Measurements from ENCODE around the gene BSN.
A peak's percentile ranks its signal among the peaks of the same experiment; 100 is the strongest.
"Not testable (repeated sequence)": the region's sequence is repeated elsewhere in the genome, so short reads cannot be mapped to it uniquely, and the experiment has no call there.

BSN gene

DNA sequence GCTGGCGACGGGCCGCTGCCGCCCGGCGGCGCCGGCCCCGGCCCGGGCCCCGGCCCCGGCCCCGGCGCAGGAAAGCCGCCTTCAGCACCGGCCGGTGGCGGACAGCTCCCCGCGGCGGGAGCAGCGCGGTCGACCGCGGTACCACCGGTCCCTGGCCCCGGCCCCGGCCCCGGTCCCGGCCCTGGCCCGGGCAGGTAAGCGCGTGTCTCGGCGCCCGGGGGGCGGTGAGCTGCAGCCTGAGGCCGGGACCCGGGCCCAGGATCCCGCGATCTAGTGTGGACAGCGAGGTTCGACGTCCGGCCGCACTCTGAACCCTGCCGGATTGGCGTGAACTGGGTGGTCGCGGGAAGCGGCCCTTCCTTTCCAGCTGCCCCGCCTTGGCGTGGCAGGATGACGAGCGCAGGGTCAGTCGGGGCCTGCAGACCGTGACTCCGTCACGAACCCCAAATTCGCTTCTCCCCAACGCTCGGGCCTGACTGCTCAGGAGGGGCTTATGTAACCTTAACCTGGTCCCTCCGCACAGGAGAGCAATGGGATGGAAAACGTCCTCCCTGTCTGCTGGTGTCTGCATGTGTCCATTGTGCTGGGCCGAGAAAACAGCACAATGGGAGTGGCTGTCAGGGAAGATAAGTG, 472 bp downstream of the BSN start:
- FAIRE-seq (no peak), DNase-seq (ENCODE audit: insufficient read length, low spot score) (peak; percentile 68)
- TF ChIP-seq TAF1 (IDR thresholded peaks at IDR 0.05; ENCODE audit: low read depth, low read length), result no peak
- no peak for TF ChIP-seq POLR2A (IDR thresholded peaks at IDR 0.05; ENCODE audit: low read depth, low read length)
- no peak for TF ChIP-seq POU2F2 (IDR thresholded peaks at IDR 0.05; ENCODE audit: low read depth, low read length)

DNA sequence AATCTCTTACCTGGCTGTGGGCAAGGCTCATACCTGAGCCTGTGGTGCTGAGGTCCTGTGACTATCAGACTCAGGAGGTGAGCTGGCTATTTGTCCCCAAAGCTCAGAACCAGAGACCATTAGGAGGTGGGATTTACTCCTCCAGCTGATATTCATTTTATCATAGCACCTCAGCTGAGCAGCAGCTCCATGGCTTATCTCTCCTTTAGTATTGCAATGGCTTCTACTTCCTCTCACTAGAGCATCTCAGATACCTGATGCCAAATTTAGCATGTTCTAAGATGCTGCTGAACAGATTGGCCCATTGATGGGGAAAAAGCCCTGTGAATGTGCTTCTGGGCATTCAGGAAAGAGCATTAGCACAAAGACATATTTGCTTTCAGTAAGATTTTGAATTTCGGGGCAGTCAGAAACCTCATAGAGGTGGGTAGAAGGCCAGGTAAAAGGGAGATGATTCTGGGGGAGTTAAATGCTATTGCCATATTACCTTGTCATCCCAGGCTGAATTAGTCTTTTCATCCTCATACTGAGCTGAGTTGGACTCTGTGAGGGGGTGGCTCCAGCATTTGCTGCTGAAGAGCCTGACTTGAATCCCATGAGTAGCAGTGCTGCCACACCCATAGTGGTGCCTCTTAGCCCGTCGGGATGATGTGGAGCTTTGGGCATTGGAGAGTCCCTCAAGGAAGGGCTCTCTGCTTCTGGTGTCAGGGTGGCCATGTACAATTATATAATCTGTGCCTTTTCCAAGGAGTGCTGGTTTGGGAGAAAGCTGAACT, 2.4 kb downstream of the BSN start:
- DNase-seq (ENCODE audit: insufficient read length, low spot score) (no peak), FAIRE-seq (no peak)
- TF ChIP-seq POLR2A (IDR thresholded peaks at IDR 0.05; ENCODE audit: low read depth, low read length) (no peak), SPI1 (IDR thresholded peaks at IDR 0.05; ENCODE audit: low read depth, low read length) (no peak), POLR2AphosphoS5 (IDR thresholded peaks at IDR 0.05; ENCODE audit: low read depth, low read length) (no peak), PAX5 (IDR thresholded peaks at IDR 0.05; ENCODE audit: insufficient read depth, low read length, severe bottlenecking) (no peak)

- no peak for TF ChIP-seq SPI1 (IDR thresholded peaks at IDR 0.05; ENCODE audit: low read depth, low read length)
- TF ChIP-seq TAF1 (IDR thresholded peaks at IDR 0.05; ENCODE audit: low read depth, low read length), result no peak
- TF ChIP-seq POLR2AphosphoS5 (IDR thresholded peaks at IDR 0.05; ENCODE audit: low read depth, low read length), result no peak
- no peak for TF ChIP-seq POU2F2 (IDR thresholded peaks at IDR 0.05; ENCODE audit: low read depth, low read length)
- TF ChIP-seq POLR2A (IDR thresholded peaks at IDR 0.05; ENCODE audit: low read depth, low read length), result no peak
- no peak for DNase-seq (ENCODE audit: insufficient read length, low spot score)
- no peak for FAIRE-seq
Observed at GRCh38 chr3:49563040-49563578, 8.8 kb downstream of the BSN start.

GRCh38 chr3:49563766-49564165, 9.5 kb downstream of the BSN start:
- FAIRE-seq, result no peak
- no peak for TF ChIP-seq PAX5 (IDR thresholded peaks at IDR 0.05; ENCODE audit: insufficient read depth, low read length, severe bottlenecking)
- no peak for TF ChIP-seq SPI1 (IDR thresholded peaks at IDR 0.05; ENCODE audit: low read depth, low read length)
- TF ChIP-seq TAF1 (IDR thresholded peaks at IDR 0.05; ENCODE audit: low read depth, low read length), result no peak
- TF ChIP-seq POLR2AphosphoS5 (IDR thresholded peaks at IDR 0.05; ENCODE audit: low read depth, low read length), result no peak
- TF ChIP-seq POU2F2 (IDR thresholded peaks at IDR 0.05; ENCODE audit: low read depth, low read length), result no peak
- no peak for TF ChIP-seq POLR2A (IDR thresholded peaks at IDR 0.05; ENCODE audit: low read depth, low read length)
- no peak for DNase-seq (ENCODE audit: insufficient read length, low spot score)

- no peak for DNase-seq (ENCODE audit: insufficient read length, low spot score)
- TF ChIP-seq PAX5 (IDR thresholded peaks at IDR 0.05; ENCODE audit: insufficient read depth, low read length, severe bottlenecking) (no peak), POU2F2 (IDR thresholded peaks at IDR 0.05; ENCODE audit: low read depth, low read length) (no peak), TAF1 (IDR thresholded peaks at IDR 0.05; ENCODE audit: low read depth, low read length) (no peak), SPI1 (IDR thresholded peaks at IDR 0.05; ENCODE audit: low read depth, low read length) (no peak)
- peak; percentile 85 for FAIRE-seq
Observed at GRCh38 chr3:49566312-49566711, 12.0 kb downstream of the BSN start.

DNA sequence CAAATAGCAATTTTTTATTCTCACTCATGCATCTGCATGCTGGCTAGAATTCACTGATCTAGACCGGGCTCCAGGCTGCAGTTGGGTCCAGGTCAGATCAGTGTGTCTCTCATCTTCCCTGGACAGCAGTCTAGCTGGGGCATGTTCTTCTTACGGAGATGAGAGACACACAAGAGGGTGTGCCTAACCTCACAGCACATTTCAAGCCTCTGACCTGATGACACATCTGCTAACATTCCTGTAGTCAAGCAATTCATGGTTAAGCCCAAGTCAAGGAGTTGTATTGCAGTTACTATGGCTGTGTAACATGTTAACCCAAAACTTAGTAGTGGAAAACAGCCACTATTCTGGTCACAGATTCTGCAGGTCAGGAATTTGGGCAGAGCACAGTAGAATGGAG, 13.1 kb downstream of the BSN start:
- FAIRE-seq (no peak), DNase-seq (ENCODE audit: insufficient read length, low spot score) (no peak)
- TF ChIP-seq POLR2A (IDR thresholded peaks at IDR 0.05; ENCODE audit: low read depth, low read length) (no peak), SPI1 (IDR thresholded peaks at IDR 0.05; ENCODE audit: low read depth, low read length) (no peak), POLR2AphosphoS5 (IDR thresholded peaks at IDR 0.05; ENCODE audit: low read depth, low read length) (no peak), POU2F2 (IDR thresholded peaks at IDR 0.05; ENCODE audit: low read depth, low read length) (no peak), PAX5 (IDR thresholded peaks at IDR 0.05; ENCODE audit: insufficient read depth, low read length, severe bottlenecking) (no peak), TAF1 (IDR thresholded peaks at IDR 0.05; ENCODE audit: low read depth, low read length) (no peak)

DNA sequence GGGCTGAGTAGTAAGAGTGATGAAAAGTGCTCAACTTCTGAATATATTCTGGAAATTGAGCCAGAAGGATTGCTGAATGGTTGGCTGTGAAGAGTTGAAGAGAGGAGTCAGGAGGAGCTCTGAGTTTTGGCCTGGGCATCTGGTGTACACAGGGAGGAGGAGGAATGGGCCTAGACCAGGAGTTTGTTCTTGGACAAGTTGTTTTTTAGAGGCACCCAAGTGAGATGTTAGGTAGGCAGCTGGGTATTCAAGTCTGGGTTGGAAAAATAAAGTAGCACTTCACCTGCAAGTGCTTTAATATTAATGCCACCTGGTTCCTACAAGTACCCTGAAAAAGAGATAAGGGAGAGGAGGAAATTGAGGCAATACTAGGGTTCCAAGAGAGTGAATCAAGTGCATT, 14.7 kb downstream of the BSN start:
- TF ChIP-seq POU2F2 (IDR thresholded peaks at IDR 0.05; ENCODE audit: low read depth, low read length) (no peak), SPI1 (IDR thresholded peaks at IDR 0.05; ENCODE audit: low read depth, low read length) (no peak), PAX5 (IDR thresholded peaks at IDR 0.05; ENCODE audit: insufficient read depth, low read length, severe bottlenecking) (no peak), POLR2A (IDR thresholded peaks at IDR 0.05; ENCODE audit: low read depth, low read length) (no peak), TAF1 (IDR thresholded peaks at IDR 0.05; ENCODE audit: low read depth, low read length) (no peak), POLR2AphosphoS5 (IDR thresholded peaks at IDR 0.05; ENCODE audit: low read depth, low read length) (no peak)
- DNase-seq (ENCODE audit: insufficient read length, low spot score) (no peak), FAIRE-seq (no peak)

DNA sequence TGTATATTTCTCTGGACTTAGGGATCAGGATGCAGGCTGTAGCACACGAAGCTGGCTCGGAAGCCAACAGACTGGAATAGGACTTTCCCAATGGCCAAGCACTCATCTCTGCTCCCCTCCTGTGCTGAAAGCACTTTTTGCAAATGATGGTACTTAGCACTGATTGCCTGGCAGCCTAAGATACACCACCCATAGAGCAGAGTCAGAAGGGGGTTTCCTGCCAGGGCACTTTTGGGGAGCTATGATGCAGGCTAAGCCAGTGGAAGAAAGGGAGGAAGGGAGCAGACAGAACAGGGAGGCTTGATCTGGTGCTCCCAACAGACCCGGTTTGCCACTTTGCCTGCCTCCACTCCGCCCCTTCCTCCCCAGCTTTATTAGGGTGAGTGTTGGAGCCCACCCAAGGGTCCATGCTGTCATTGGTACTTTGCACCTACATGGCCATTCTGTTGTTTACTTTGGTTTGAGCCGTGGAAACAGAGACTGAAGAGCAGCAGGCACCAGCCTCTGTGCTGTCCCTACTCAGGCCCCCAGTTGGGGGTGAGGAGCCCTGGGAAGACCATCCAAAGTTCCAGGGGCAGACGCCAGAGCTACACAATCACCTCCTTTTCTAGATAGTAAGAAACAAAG, 15.9 kb downstream of the BSN start:
- FAIRE-seq, result no peak
- DNase-seq (ENCODE audit: insufficient read length, low spot score), result no peak
- TF ChIP-seq POU2F2 (IDR thresholded peaks at IDR 0.05; ENCODE audit: low read depth, low read length), result no peak

DNA sequence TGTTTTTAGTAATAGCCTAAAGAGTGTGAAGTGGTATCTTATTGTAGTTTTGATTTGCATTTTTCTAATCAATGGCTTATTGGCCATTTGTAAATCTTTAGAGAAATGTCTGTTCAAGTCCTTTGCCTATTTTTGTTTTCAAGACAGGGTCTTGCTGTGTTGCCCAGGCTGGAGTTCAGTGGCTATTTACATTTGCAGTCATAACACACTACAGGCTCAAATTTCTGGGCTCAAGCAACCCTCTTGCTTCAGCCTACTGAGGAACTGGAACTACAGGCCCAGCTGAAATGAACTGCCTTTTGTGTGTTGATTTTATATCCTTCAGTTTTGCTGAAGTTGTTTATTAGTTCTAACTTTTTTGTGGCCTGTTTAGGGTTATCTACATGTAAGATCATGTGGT, 27.9 kb downstream of the BSN start:
- no peak for TF ChIP-seq POLR2A (IDR thresholded peaks at IDR 0.05; ENCODE audit: low read depth, low read length)
- no peak for TF ChIP-seq POLR2AphosphoS5 (IDR thresholded peaks at IDR 0.05; ENCODE audit: low read depth, low read length)
- TF ChIP-seq TAF1 (IDR thresholded peaks at IDR 0.05; ENCODE audit: low read depth, low read length), result no peak
- TF ChIP-seq SPI1 (IDR thresholded peaks at IDR 0.05; ENCODE audit: low read depth, low read length), result no peak
- TF ChIP-seq POU2F2 (IDR thresholded peaks at IDR 0.05; ENCODE audit: low read depth, low read length), result no peak
- TF ChIP-seq PAX5 (IDR thresholded peaks at IDR 0.05; ENCODE audit: insufficient read depth, low read length, severe bottlenecking), result no peak
- no peak for DNase-seq (ENCODE audit: insufficient read length, low spot score)
- FAIRE-seq, result no peak

DNA sequence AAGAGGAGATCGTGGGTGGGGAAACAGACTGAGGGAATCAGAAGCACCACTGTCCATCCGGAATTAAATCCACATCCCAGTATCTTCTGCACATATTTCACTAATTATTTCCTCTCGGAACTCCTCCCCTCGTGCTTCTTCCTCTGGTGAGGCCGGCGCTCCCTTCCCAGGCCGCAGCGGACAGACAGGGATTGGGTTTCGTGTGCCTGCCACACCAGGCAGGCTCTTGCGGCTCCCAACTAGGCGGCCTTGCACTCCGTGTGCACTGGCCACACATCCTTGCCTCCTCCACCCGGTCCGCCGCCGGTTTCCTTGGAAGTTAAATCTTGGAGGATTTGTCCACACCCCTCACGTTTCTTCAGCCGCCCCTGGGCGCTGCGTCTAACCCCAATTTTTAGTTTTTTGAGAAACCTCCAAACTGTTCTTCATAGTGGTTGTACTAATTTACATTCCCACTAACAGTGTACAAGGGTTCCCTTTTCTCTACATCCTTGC, 31.0 kb downstream of the BSN start:
- FAIRE-seq; DNase-seq (ENCODE audit: insufficient read length, low spot score): not testable (repeated sequence)

Data from GM12891 (cell line).